Hypothalamus (tissue), 51 donors: Measurements from ENCODE around the gene SLC25A3.
A peak's percentile ranks its signal among the peaks of the same experiment; 100 is the strongest.
"Not testable (repeated sequence)": the region's sequence is repeated elsewhere in the genome, so short reads cannot be mapped to it uniquely, and the experiment has no call there.

Experiments used
- DNase-seq, 51 donors: peaks; one replicate each; lab custom pipeline; 2025; lab: John Stamatoyannopoulos, UW

The SLC25A3 gene

DNA sequence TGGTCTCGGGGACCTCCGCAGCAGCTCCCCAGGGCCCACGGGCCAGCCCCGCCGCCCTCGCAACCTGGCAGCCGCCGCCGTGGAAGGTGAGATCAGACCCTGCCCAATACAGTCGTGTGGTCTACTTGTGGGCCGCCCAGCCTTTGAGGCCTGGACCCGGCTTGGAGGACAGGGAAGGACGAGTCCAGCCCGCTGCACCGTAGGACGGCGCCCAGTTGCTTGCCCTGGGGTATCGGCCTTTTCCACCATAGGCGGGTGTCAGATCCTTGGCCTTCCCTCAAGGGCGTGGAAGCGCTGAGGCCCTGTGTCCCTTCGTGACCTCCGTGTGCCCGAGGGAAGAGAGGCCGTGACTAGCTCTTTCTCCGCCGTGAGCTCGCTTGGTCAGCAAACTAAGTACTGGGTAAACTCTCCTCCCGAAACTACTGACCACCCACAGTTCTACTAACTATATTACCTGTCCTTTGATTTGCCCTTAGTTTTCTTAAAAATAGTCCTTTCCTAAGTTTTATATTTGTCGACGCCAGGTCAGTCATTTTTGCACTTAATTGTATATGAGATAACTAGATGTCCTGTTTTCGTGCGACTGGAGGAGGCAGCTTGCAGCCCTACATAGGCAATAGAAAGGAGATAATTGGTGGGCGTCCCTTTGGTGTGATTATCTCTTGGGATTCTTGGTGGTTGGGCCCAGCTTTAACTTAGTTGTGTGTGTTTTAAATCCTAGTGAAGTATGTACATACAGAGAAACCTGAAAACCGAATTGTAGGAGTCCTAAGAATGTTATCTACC, 757 bp downstream of the SLC25A3 start:
- peak in 21 of 51 donors; percentile 9 to 69 (median 45) for DNase-seq

- no peak for DNase-seq
Observed at GRCh38 chr12:98595243-98595988, 1.9 kb downstream of the SLC25A3 start.

DNA sequence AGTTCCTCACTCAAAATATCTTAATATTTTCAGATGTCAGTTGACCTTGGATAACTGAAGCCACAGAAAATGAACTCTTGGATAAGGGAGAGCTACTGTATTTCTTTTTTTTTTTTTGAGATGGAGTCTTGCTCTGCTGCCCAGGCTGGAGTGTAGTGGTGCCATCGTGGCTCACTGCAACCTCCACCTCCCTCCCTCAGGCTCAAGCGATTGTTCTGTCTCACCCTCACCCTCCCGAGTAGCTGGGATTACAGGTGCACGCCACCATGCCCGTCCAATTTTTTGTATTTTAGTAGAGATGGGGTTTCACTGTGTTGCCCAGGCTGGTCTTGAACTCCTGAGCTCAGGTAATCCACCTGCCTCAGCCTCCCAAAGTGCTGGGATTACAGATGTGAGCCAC, 3.8 kb downstream of the SLC25A3 start:
- not testable (repeated sequence) for DNase-seq

DNA sequence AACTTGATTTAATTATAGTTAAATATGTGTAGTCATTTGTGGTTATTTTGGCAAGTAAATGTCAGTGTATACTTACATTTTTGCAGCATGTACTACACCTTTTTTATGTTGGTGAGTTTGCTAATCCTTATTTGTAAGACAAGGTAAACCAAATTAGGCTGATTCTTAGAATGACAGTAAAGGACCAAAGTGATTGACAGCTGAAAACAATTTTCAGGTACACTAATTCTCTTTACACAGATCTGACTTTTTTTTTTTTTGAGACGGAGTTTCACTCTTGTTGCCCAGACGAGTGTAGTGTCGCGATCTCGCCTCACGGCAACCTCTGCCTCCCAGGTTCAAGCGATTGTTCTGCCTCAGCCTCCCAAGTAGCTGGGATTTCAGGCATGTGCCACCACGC, 8.4 kb downstream of the SLC25A3 start:
- no peak for DNase-seq

- no peak for DNase-seq
Observed at GRCh38 chr12:98606359-98606988, 13.0 kb downstream of the SLC25A3 start.

GRCh38 chr12:98610596-98610995, 17.1 kb downstream of the SLC25A3 start:
- DNase-seq = no peak

DNA sequence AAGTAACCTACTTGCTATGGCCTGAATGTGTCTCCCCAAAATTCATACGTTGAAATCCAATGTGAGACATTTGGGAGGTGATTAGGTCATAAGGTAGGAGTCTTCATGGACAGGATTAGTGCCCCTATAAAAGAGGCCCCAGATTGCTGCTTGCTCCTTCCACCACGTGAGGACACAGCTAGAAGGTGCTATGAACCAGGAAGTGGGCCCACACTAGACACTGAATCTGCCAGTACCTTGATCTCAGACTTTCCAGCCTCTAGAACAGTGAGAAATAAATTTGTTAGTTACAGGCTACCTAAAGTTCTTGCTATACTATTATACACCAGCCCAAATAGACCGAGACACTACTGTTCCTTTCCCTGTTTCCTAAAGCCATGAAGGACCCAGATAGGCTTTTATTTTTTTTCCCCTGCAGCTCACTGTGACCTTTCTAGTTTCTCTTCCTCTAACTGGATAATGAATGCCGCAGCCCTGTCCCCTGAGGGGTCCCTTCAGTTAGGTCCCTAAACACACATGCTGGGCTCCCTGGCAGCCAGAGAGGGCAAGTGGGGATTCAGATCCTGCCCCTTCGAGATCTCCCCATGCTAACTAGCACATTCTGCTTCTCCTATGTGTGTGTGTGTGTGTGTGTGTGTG, 19.3 kb downstream of the SLC25A3 start:
- no peak for DNase-seq

DNA sequence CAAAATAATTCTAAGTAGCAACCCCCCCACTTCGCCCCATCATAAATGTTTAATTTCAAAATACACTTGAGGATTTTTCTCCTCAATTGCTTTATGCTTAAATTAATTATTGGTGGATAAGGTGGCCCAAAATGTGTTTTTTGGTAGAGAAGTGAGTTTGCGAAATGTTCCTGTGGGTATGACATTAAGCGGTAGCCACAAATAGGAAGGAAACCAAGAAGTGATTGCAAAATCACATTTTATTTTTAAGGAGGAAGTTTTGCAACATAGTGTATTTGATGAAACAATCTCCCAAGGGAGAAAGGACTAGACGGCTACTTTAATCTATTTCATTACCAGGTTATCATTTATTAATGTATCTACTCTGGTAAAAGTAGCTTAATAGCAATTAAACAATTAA, 25.5 kb downstream of the SLC25A3 start:
- peak in 1 of 51 donors; percentile 2 for DNase-seq

GRCh38 chr12:98635657-98636323, 42.3 kb downstream of the SLC25A3 start:
- no peak for DNase-seq

- no peak for DNase-seq
Observed at GRCh38 chr12:98637068-98637467, 43.6 kb downstream of the SLC25A3 start.

DNA sequence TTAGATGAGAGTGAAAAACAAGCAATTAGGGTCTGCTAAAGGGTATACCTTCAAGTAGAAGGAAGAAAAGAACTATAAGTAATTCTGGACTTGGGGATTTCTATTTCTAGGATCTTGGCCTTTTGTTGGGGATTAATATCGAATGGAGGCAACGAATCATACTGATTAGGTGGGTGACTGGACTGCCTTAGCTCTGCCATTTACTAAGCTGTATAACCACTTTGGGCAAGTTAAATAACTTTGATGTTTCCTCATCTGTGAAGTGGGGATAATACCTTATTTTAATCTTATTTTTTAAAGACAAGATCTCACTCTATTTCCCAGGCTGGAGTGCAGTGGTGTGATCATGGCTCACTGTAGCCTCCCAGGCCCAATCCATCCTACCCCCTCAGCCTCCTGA, 44.5 kb downstream of the SLC25A3 start:
- DNase-seq = no peak

- DNase-seq = no peak
Observed at GRCh38 chr12:98639491-98639890, 46.0 kb downstream of the SLC25A3 start.

DNA sequence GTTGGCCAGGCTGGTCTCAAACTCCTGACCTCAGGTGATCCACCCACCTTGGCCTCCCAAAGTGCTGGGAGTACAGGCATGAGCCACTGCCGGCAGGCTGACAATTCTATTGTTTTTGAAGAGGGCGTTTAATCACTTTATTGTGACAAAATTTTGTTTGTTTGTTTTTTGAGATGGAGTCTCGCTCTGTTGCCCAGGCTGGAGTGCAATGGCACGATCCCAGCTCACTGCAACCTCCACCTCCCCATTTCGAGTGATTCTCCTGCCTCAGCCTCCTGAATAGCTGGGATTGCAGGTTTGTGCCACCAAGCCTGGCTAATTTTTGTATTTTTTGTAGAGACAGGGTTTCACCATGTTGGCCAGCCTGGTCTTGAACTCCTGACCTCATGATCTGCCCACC, 49.3 kb downstream of the SLC25A3 start:
- not testable (repeated sequence) for DNase-seq

DNA sequence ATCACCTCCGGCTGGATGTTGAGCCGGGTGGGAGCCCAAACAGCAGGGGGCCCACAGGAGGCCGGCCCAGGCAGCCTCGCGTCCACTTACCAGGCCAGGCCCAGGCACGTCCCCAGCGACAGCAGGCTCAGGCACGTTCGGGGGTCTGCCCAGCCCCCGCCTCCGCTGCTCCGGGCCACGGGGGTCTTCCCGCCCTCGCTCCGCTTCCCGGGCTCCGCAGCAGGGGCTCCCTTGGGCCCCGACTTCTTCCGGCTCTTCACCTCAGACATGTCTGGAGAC, 50.9 kb downstream of the SLC25A3 start:
- DNase-seq = peak in 14 of 51 donors; percentile 9 to 59 (median 36)

- peak; percentile 42 to 99 (median 91) for DNase-seq
Observed at GRCh38 chr12:98644712-98645571, 51.5 kb downstream of the SLC25A3 start, which contains the start of the genes APAF1 and IKBIP. Gene APAF1 (plus strand): TSS chr12:98645290. CDS start chr12:98648360, 3,070 bp downstream. Gene IKBIP (minus strand): TSS chr12:98644788. CDS start chr12:98644701, 87 bp downstream.

DNA sequence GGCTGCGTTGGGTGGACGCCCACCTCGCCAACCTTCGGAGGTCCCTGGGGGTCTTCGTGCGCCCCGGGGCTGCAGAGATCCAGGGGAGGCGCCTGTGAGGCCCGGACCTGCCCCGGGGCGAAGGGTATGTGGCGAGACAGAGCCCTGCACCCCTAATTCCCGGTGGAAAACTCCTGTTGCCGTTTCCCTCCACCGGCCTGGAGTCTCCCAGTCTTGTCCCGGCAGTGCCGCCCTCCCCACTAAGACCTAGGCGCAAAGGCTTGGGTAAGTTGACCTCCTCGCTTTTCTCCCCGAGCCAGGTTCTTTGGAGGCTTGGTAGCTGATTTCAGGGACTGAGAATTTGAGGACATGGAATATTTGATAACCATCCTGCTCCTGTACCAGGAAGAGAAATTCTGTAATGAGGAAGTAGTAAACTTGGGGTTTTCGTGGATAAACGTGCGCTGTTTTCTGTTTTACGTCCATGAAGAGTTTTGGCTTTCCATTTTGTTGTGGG, 52.1 kb downstream of the SLC25A3 start:
- peak in 29 of 51 donors; percentile 3 to 64 (median 32) for DNase-seq

GRCh38 chr12:98646294-98647090, 53.0 kb downstream of the SLC25A3 start:
- DNase-seq = no peak

GRCh38 chr12:98651328-98651727, 57.8 kb downstream of the SLC25A3 start:
- DNase-seq = no peak
